Fibroblast of skin of abdomen (primary cell): ENCODE measurements around the gene CACTIN.

Source experiments
- DNase-seq: peaks from one replicate; pipeline ENCODE4 v3.0.0-alpha.2; 2013

The CACTIN gene

GRCh38 chr19:3627351-3627723 is 747 bp upstream of the CACTIN start:
- no peak for DNase-seq

- no peak for DNase-seq
Observed at GRCh38 chr19:3625996-3626472, 556 bp downstream of the CACTIN start.

- no peak for DNase-seq
Observed at GRCh38 chr19:3623716-3624115, 2.9 kb downstream of the CACTIN start.

- DNase-seq, result no peak
Observed at GRCh38 chr19:3622224-3622623, 4.4 kb downstream of the CACTIN start.

- no peak for DNase-seq
Observed at GRCh38 chr19:3621689-3622088, 4.9 kb downstream of the CACTIN start.

- DNase-seq, result no peak
Observed at GRCh38 chr19:3620817-3621547, 5.6 kb downstream of the CACTIN start.

- DNase-seq, result no peak
Observed at GRCh38 chr19:3620145-3620816, 6.3 kb downstream of the CACTIN start.

- DNase-seq, result no peak
Observed at GRCh38 chr19:3619631-3620012, 7.0 kb downstream of the CACTIN start.

GRCh38 chr19:3618811-3619630 is 7.6 kb downstream of the CACTIN start:
- no peak for DNase-seq

- peak; percentile 39 for DNase-seq
Observed at GRCh38 chr19:3618144-3618810, 8.3 kb downstream of the CACTIN start.

- DNase-seq, result no peak
Observed at GRCh38 chr19:3617463-3617862, 9.1 kb downstream of the CACTIN start.

- no peak for DNase-seq
Observed at GRCh38 chr19:3615524-3616135, 11.0 kb downstream of the CACTIN start.

GRCh38 chr19:3614858-3615505 is 11.6 kb downstream of the CACTIN start:
- no peak for DNase-seq

- DNase-seq, result no peak
Observed at GRCh38 chr19:3613818-3614661, 12.6 kb downstream of the CACTIN start.

- DNase-seq, result no peak
Observed at GRCh38 chr19:3612901-3613741, 13.5 kb downstream of the CACTIN start.

GRCh38 chr19:3612330-3612729 is 14.3 kb downstream of the CACTIN start:
- DNase-seq, result no peak

GRCh38 chr19:3611841-3612240 is 14.7 kb downstream of the CACTIN start:
- no peak for DNase-seq

- DNase-seq, result no peak
Observed at GRCh38 chr19:3610745-3611717, 15.6 kb downstream of the CACTIN start.
